ENCODE results near the gene FLAD1. TPM values are rescaled to one million over a fixed set of nuclear protein-coding genes. Genes with fewer than 3 reads are reported as not detected.

FLAD1 gene
- total and polyA plus RNA-seq, 2 of the 8 experiments (the other 6 are each of a cell fraction or from before 2014, with no cell fraction given) = 104 to 143 TPM

DNA sequence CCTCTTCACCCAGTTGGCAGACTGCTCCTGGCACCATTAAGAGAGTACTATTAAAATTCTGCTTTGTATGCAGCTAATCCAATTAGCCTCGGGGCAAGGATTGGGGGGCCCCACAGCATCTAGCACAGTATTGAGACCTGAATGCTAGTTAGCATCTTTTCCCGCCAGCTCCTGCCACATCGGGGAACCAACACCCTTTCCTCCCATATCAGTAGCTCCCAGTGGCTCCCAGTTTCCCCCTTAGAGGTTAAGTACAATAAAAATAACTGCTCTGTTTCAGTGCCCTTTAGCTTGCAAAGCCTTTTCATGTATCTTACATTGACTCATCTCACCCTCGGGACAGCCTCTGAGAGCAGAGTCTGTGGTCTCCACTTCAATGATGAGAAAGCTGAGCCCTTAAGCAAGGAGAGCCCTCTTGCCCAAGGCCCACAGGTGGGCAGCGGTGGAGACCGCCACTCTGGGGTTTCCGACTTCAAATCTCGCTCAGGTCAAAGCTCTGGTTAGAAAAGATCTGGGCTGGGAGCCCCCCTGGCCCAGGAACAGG lies 42.4 kb upstream of the FLAD1 start:
- Histone ChIP-seq H3K23me2 (ENCODE audit: low read depth, low read length) (peaks cover 12% of the 10 kb centered on the region), H2BK20ac (ENCODE audit: low read length) (no peak overlapping the region), H2BK12ac (ENCODE audit: low read depth, low read length) (no peak overlapping the region), H3K79me2 (ENCODE audit: control insufficient read depth in 1 of 2, insufficient read depth in 2 of 2, low read length in 2 of 2) (no peaks in the 10 kb centered on the region), H3K4ac (replicated peaks; ENCODE audit: insufficient read length, low read depth, low read length) (no peak overlapping the region), H4K8ac (ENCODE audit: extremely low read depth, insufficient read depth, low read length) (no peak overlapping the region), H2BK120ac (replicated peaks; ENCODE audit: low read depth, low read length) (no peak overlapping the region), H3K4me3 (ENCODE audit: extremely low read depth in 1 of 4, insufficient read depth in 2 of 4, low read depth in 3 of 4, low read length in 4 of 4) (no peak overlapping the region), H2AFZ (ENCODE audit: low read length) (no peak overlapping the region), H3K27me3 (replicated peaks in 1 of 4; ENCODE audit: control insufficient read depth in 3 of 4, extremely low read depth in 1 of 4, insufficient read depth in 3 of 4, low read length in 3 of 4) (no peaks in the 10 kb centered on the region), H3K79me1 (ENCODE audit: low read depth, low read length) (no peaks in the 10 kb centered on the region), H3K23ac (ENCODE audit: insufficient read length) (no peak overlapping the region), H3K9ac (replicated peaks in 1 of 4; ENCODE audit: extremely low read depth in 1 of 4, low read depth in 3 of 4, low read length in 3 of 4) (no peak overlapping the region), H3K18ac (ENCODE audit: extremely low read depth, low read length) (no peak overlapping the region), H3K9me3 (ENCODE audit: insufficient read depth in 2 of 2, low read depth in 1 of 2, low read length in 1 of 2) (no peaks in the 10 kb centered on the region), H3K4me2 (ENCODE audit: insufficient read depth in 1 of 2, low read depth in 2 of 2, low read length in 2 of 2) (no peak overlapping the region), H2BK5ac (ENCODE audit: low read depth, low read length) (no peak overlapping the region), H4K5ac (ENCODE audit: insufficient read length, low read depth, low read length) (no peak overlapping the region), H4K20me1 (replicated peaks in 1 of 2; ENCODE audit: control insufficient read depth in 1 of 2, insufficient read depth in 2 of 2, low read length in 2 of 2) (no peaks in the 10 kb centered on the region), H3K4me1 (replicated peaks in 1 of 4; ENCODE audit: control insufficient read depth in 3 of 4, insufficient read depth in 4 of 4, low read length in 3 of 4) (peaks cover 4 to 9% (median 6%) of the 10 kb centered on the region in 4 experiments; a peak in 6 of 7 replicates), H3K27ac (ENCODE audit: low read depth, low read length) (no peak overlapping the region), H3K14ac (ENCODE audit: insufficient read length) (no peak overlapping the region), H3K36me3 (ENCODE audit: control insufficient read depth in 2 of 4, insufficient read depth in 4 of 4, low read length in 3 of 4) (no peaks in the 10 kb centered on the region), H2BK15ac (ENCODE audit: low read length) (no peak overlapping the region), H3K56ac (replicated peaks; ENCODE audit: insufficient read length, low read depth, low read length) (no peak overlapping the region), H2AK5ac (ENCODE audit: low read depth, low read length) (no peak overlapping the region; the same call in 1 of the 2 replicates), H4K91ac (replicated peaks; ENCODE audit: insufficient read length, low read length) (no peak overlapping the region)
- no peak for FAIRE-seq
- WGBS, 2 experiments (ENCODE audit: extremely low coverage in 1 of 2, insufficient coverage in 1 of 2, insufficient read length in 1 of 2, insufficient replicate concordance in 2 of 2, low coverage in 1 of 2, low lambda C conversion rate in 2 of 2, missing lambda C conversion rate in 1 of 2) = 91% methylated on average over 8 of the region's 8 CpGs; no CpG with 5 or more reads in 1 of the 2 experiments
- CTCF ChIA-PET (ENCODE audit: partially characterized antibody) = interaction anchor here (0.7 to 1.4 kb wide), 8 partner anchors 20 to 292 kb away, joined by 3 to 5 read pairs (median 3); partner anchors contain the start of gene EFNA4
- POLR2A ChIA-PET (ENCODE audit: partially characterized antibody) = interaction anchor here (0.6 to 1.4 kb wide), 5 partner anchors 9 to 53 kb away, joined by 3 to 7 read pairs (median 3); partner anchors contain the start of genes LENEP, PBXIP1 and SHC1
- no peak for DNase-seq (ENCODE audit: low read depth in 1 of 2, low spot score in 2 of 2)
- TF ChIP-seq, protein P1, sequence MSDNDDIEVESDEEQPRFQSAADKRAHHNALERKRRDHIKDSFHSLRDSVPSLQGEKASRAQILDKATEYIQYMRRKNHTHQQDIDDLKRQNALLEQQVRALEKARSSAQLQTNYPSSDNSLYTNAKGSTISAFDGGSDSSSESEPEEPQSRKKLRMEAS (IDR thresholded peaks at IDR 0.05) = no peak
- TF ChIP-seq SIN3A (conservative IDR thresholded peaks at IDR 0.05 in 1 of 2, IDR thresholded peaks at IDR 0.05 in 1 of 2; ENCODE audit: low read depth in 1 of 2, low read length in 2 of 2) = no peak
- TF ChIP-seq YY1 (IDR thresholded peaks at IDR 0.05; ENCODE audit: low read depth, low read length) = no peak

Data from H1 (cell line).